A549 (cell line): Measurements from ENCODE around the gene SMIM30.

Experiments
- PBX3 ChIP-seq: IDR thresholded peaks from 2 replicates; pipeline ENCODE4 v1.6.1; 2012
- POLR2A ChIP-seq: IDR thresholded peaks from 2 replicates; pipeline ENCODE4 v1.6.1; 2012; ENCODE audit warnings: mild to moderate bottlenecking, low read length
- TF ChIP-seq, protein P1 (sequence below): fragments of >200 bp; sonication (Bioruptor Twin); formaldehyde crosslinking; IDR thresholded peaks from 3 replicates; pipeline ENCODE4 v1.5.1; 2016

DNA sequence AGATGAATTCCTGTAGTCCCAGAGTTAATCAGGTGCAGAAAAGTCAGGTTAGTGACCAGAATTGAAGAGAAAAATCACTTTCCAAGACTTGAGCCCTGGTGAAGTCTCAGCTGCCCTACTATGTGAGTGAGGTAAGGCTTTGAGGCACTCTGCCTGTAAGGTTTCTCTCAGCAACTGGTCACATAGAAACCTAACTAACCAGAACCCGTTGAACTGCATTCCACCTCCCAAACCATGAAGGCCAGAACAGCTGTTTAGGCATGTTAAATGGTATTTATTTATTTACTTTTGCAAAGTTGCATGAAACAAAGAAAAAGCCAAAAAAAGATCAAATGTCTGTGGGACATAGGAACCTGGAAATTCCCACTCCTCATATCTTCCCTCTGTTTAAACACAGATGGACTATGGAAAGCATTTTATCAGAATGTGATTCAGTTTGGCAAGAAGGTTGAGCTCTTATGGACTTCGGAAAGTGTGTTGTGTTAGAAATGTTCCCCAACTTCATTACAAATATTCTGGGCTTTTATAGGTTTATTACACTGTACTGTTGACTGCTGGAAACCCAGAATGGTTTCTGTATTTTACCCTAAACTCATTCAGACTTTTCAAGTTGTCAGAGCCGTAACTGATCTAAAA, 19.0 kb downstream of the SMIM30 start:
- TF ChIP-seq POLR2A: no peak
- TF ChIP-seq, protein P1, sequence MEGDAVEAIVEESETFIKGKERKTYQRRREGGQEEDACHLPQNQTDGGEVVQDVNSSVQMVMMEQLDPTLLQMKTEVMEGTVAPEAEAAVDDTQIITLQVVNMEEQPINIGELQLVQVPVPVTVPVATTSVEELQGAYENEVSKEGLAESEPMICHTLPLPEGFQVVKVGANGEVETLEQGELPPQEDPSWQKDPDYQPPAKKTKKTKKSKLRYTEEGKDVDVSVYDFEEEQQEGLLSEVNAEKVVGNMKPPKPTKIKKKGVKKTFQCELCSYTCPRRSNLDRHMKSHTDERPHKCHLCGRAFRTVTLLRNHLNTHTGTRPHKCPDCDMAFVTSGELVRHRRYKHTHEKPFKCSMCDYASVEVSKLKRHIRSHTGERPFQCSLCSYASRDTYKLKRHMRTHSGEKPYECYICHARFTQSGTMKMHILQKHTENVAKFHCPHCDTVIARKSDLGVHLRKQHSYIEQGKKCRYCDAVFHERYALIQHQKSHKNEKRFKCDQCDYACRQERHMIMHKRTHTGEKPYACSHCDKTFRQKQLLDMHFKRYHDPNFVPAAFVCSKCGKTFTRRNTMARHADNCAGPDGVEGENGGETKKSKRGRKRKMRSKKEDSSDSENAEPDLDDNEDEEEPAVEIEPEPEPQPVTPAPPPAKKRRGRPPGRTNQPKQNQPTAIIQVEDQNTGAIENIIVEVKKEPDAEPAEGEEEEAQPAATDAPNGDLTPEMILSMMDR: no peak
- no peak for TF ChIP-seq PBX3
